ENCODE results near the gene DNAJB9. TPM values are rescaled to one million over a fixed set of nuclear protein-coding genes. Genes with fewer than 3 reads are reported as not detected.
"Not testable (repeated sequence)": the region's sequence is repeated elsewhere in the genome, so short reads cannot be mapped to it uniquely, and the experiment has no call there.

Gene DNAJB9
- 10 to 100 TPM; 10.1 to 17.4 TPM for total RNA-seq

GRCh38 chr7:108569381-108570145 lies at the start of gene DNAJB9, which contains the start of gene THAP5:
Gene DNAJB9 (plus strand): TSS chr7:108569874. CDS start chr7:108571727, 1,853 bp downstream.
Gene THAP5 (minus strand): TSS chr7:108569706. CDS start chr7:108569569, 137 bp downstream.
- Mint-ChIP-seq H3K4me3 (peak within 1 kb of the TSS; percentile 97), H3K36me3 (ENCODE audit: low read depth) (peaks cover 90% of the 10 kb centered on the region), H3K27ac (peak within 1 kb of the TSS; percentile 100), H3K27me3 (no peaks in the 10 kb centered on the region), H3K4me1 (peaks cover 7% of the 10 kb centered on the region), H3K9me3 (no peaks in the 10 kb centered on the region)
- ATAC-seq (replicated peaks): peak; percentile 90

- Mint-ChIP-seq H3K27me3 (no peaks in the 10 kb centered on the region), H3K27ac (peak overlapping the region; percentile 65), H3K36me3 (ENCODE audit: low read depth) (peaks cover 72% of the 10 kb centered on the region), H3K4me1 (peaks cover 31% of the 10 kb centered on the region), H3K4me3 (peak overlapping the region; percentile 100), H3K9me3 (no peaks in the 10 kb centered on the region)
- ATAC-seq (replicated peaks): no peak
Observed at GRCh38 chr7:108522780-108523179, 46.9 kb upstream of the DNAJB9 start.

GRCh38 chr7:108525327-108525984 lies 44.2 kb upstream of the DNAJB9 start:
- H3K27ac Mint-ChIP-seq: peak overlapping the region; percentile 100
- no peaks in the 10 kb centered on the region for H3K27me3 Mint-ChIP-seq
- peak; percentile 52 for ATAC-seq (replicated peaks)
- H3K9me3 Mint-ChIP-seq: no peaks in the 10 kb centered on the region
- H3K4me1 Mint-ChIP-seq: peaks cover 30% of the 10 kb centered on the region
- peaks cover 46% of the 10 kb centered on the region for H3K36me3 Mint-ChIP-seq (ENCODE audit: low read depth)
- H3K4me3 Mint-ChIP-seq: peak overlapping the region; percentile 100

GRCh38 chr7:108525985-108526767 lies 43.5 kb upstream of the DNAJB9 start, which contains the start of gene PNPLA8:
Gene PNPLA8 (minus strand): TSS chr7:108526135. CDS start chr7:108515491, 10,644 bp downstream.
- H3K27me3 Mint-ChIP-seq: no peaks in the 10 kb centered on the region
- peaks cover 28% of the 10 kb centered on the region for H3K4me1 Mint-ChIP-seq
- ATAC-seq (replicated peaks): peak; percentile 95
- peaks cover 39% of the 10 kb centered on the region for H3K36me3 Mint-ChIP-seq (ENCODE audit: low read depth)
- peak within 1 kb of the TSS; percentile 100 for H3K4me3 Mint-ChIP-seq
- peak within 1 kb of the TSS; percentile 100 for H3K27ac Mint-ChIP-seq
- no peaks in the 10 kb centered on the region for H3K9me3 Mint-ChIP-seq

- Mint-ChIP-seq H3K4me1 (peaks cover 23% of the 10 kb centered on the region), H3K4me3 (peak overlapping the region; percentile 100)
- no peak for ATAC-seq (replicated peaks)
Observed at GRCh38 chr7:108526768-108527017, 43.0 kb upstream of the DNAJB9 start.

GRCh38 chr7:108528183-108528712 lies 41.4 kb upstream of the DNAJB9 start:
- no peaks in the 10 kb centered on the region for H3K27me3 Mint-ChIP-seq
- H3K36me3 Mint-ChIP-seq (ENCODE audit: low read depth): peaks cover 23% of the 10 kb centered on the region
- no peaks in the 10 kb centered on the region for H3K9me3 Mint-ChIP-seq
- H3K4me1 Mint-ChIP-seq: peaks cover 17% of the 10 kb centered on the region
- H3K4me3 Mint-ChIP-seq: peak overlapping the region; percentile 15
- no peak for ATAC-seq (replicated peaks)
- H3K27ac Mint-ChIP-seq: peak overlapping the region; percentile 35

More at GRCh38 chr7:108526768-108527017, 43.0 kb upstream of the DNAJB9 start:
- Mint-ChIP-seq H3K27me3 (no peaks in the 10 kb centered on the region), H3K36me3 (ENCODE audit: low read depth) (peaks cover 34% of the 10 kb centered on the region), H3K27ac (peak overlapping the region; percentile 100), H3K9me3 (no peaks in the 10 kb centered on the region)

- Mint-ChIP-seq H3K27ac (no peak overlapping the region), H3K9me3 (no peaks in the 10 kb centered on the region), H3K4me3 (no peak overlapping the region), H3K27me3 (no peaks in the 10 kb centered on the region), H3K4me1 (peaks cover 7% of the 10 kb centered on the region), H3K36me3 (ENCODE audit: low read depth) (peaks cover 14% of the 10 kb centered on the region)
- no peak for ATAC-seq (replicated peaks)
Observed at GRCh38 chr7:108529341-108529740, 40.3 kb upstream of the DNAJB9 start.

- Mint-ChIP-seq H3K27me3 (no peaks in the 10 kb centered on the region), H3K9me3 (no peaks in the 10 kb centered on the region), H3K4me3 (no peak overlapping the region), H3K4me1 (no peaks in the 10 kb centered on the region), H3K27ac (no peak overlapping the region), H3K36me3 (ENCODE audit: low read depth) (no peaks in the 10 kb centered on the region)
- ATAC-seq (replicated peaks): no peak
Observed at GRCh38 chr7:108533712-108534111, 36.0 kb upstream of the DNAJB9 start.

- no peak overlapping the region for H3K4me3 Mint-ChIP-seq
- no peak overlapping the region for H3K27ac Mint-ChIP-seq
- H3K27me3 Mint-ChIP-seq: no peaks in the 10 kb centered on the region
- no peaks in the 10 kb centered on the region for H3K9me3 Mint-ChIP-seq
- no peaks in the 10 kb centered on the region for H3K4me1 Mint-ChIP-seq
- no peak for ATAC-seq (replicated peaks)
- no peaks in the 10 kb centered on the region for H3K36me3 Mint-ChIP-seq (ENCODE audit: low read depth)
Observed at GRCh38 chr7:108535257-108535656, 34.4 kb upstream of the DNAJB9 start.

- no peaks in the 10 kb centered on the region for H3K36me3 Mint-ChIP-seq (ENCODE audit: low read depth)
- no peak for ATAC-seq (replicated peaks)
- H3K9me3 Mint-ChIP-seq: no peaks in the 10 kb centered on the region
- H3K4me3 Mint-ChIP-seq: no peak overlapping the region
- H3K27ac Mint-ChIP-seq: no peak overlapping the region
- H3K4me1 Mint-ChIP-seq: no peaks in the 10 kb centered on the region
- H3K27me3 Mint-ChIP-seq: no peaks in the 10 kb centered on the region
Observed at GRCh38 chr7:108535744-108536143, 33.9 kb upstream of the DNAJB9 start.

- H3K36me3 Mint-ChIP-seq (ENCODE audit: low read depth): no peaks in the 10 kb centered on the region
- H3K4me1 Mint-ChIP-seq: no peaks in the 10 kb centered on the region
- no peaks in the 10 kb centered on the region for H3K9me3 Mint-ChIP-seq
- no peak for ATAC-seq (replicated peaks)
- no peaks in the 10 kb centered on the region for H3K27me3 Mint-ChIP-seq
- no peak overlapping the region for H3K4me3 Mint-ChIP-seq
- no peak overlapping the region for H3K27ac Mint-ChIP-seq
Observed at GRCh38 chr7:108537229-108537628, 32.4 kb upstream of the DNAJB9 start.

GRCh38 chr7:108538236-108538635 lies 31.4 kb upstream of the DNAJB9 start:
- H3K9me3 Mint-ChIP-seq; H3K4me1 Mint-ChIP-seq; H3K4me3 Mint-ChIP-seq; H3K27me3 Mint-ChIP-seq; H3K36me3 Mint-ChIP-seq (ENCODE audit: low read depth); H3K27ac Mint-ChIP-seq; ATAC-seq (replicated peaks): not testable (repeated sequence)

- H3K36me3 Mint-ChIP-seq (ENCODE audit: low read depth); H3K4me3 Mint-ChIP-seq: not testable (repeated sequence)
Observed at GRCh38 chr7:108538685-108539084, 31.0 kb upstream of the DNAJB9 start.

GRCh38 chr7:108541478-108541877 lies 28.2 kb upstream of the DNAJB9 start:
- no peaks in the 10 kb centered on the region for H3K27me3 Mint-ChIP-seq
- no peak overlapping the region for H3K4me3 Mint-ChIP-seq
- ATAC-seq (replicated peaks): no peak
- no peaks in the 10 kb centered on the region for H3K36me3 Mint-ChIP-seq (ENCODE audit: low read depth)
- H3K27ac Mint-ChIP-seq: no peak overlapping the region
- no peaks in the 10 kb centered on the region for H3K4me1 Mint-ChIP-seq
- H3K9me3 Mint-ChIP-seq: no peaks in the 10 kb centered on the region

More at GRCh38 chr7:108538685-108539084, 31.0 kb upstream of the DNAJB9 start:
- not testable (repeated sequence) for H3K27ac Mint-ChIP-seq; H3K27me3 Mint-ChIP-seq; H3K9me3 Mint-ChIP-seq; H3K4me1 Mint-ChIP-seq; ATAC-seq (replicated peaks)

Data from activated T-helper 17 cell treated with anti-CD3 and anti-CD28 coated beads, Interleukin-2, amount 50 U/mL, for 72 hours (primary cell).